KOPT-K1 (cell line): ENCODE results near the gene GATA5.

Experiments
- H3K27ac ChIP-seq: fragments of 200-600 bp; sonication (generic); 2 replicates; pipeline ENCODE4 v1.5.1; 2016; ENCODE audit warnings: antibody characterized with exemption, mild to moderate bottlenecking, low read depth, low read length; ENCODE audit not compliant: poor library complexity, severe bottlenecking
- H3K36me3 ChIP-seq: fragments of 200-600 bp; sonication (generic); 2 replicates; pipeline ENCODE4 v1.5.1; 2017; ENCODE audit warnings: antibody characterized with exemption, mild to moderate bottlenecking, low read length, moderate library complexity; ENCODE audit not compliant: insufficient read depth
- H3K9me3 ChIP-seq: fragments of 200-600 bp; sonication (generic); 2 replicates; pipeline ENCODE4 v1.5.1; 2017; ENCODE audit warnings: antibody characterized with exemption, low read length, mild to moderate bottlenecking; ENCODE audit not compliant: insufficient read depth, poor library complexity, severe bottlenecking

The GATA5 gene

GRCh38 chr20:62473717-62474603 lies 1.8 kb downstream of the GATA5 start:
- H3K9me3 ChIP-seq = no peaks in the 10 kb centered on the region
- H3K36me3 ChIP-seq = no peaks in the 10 kb centered on the region
- no peak overlapping the region for H3K27ac ChIP-seq

GRCh38 chr20:62472941-62473585 lies 2.7 kb downstream of the GATA5 start:
- no peaks in the 10 kb centered on the region for H3K9me3 ChIP-seq
- H3K27ac ChIP-seq = no peak overlapping the region
- H3K36me3 ChIP-seq = no peaks in the 10 kb centered on the region

- no peaks in the 10 kb centered on the region for H3K36me3 ChIP-seq
- H3K27ac ChIP-seq = no peak overlapping the region
Measured at GRCh38 chr20:62472138-62472940, 3.5 kb downstream of the GATA5 start.

GRCh38 chr20:62470459-62470858 lies 5.3 kb downstream of the GATA5 start:
- no peak overlapping the region for H3K27ac ChIP-seq
- no peaks in the 10 kb centered on the region for H3K36me3 ChIP-seq
- H3K9me3 ChIP-seq = no peaks in the 10 kb centered on the region

More at GRCh38 chr20:62472138-62472940, 3.5 kb downstream of the GATA5 start:
- no peaks in the 10 kb centered on the region for H3K9me3 ChIP-seq

GRCh38 chr20:62470001-62470400 lies 5.8 kb downstream of the GATA5 start:
- H3K36me3 ChIP-seq = no peaks in the 10 kb centered on the region
- H3K9me3 ChIP-seq = no peaks in the 10 kb centered on the region
- no peak overlapping the region for H3K27ac ChIP-seq

GRCh38 chr20:62469352-62469751 lies 6.4 kb downstream of the GATA5 start:
- Histone ChIP-seq H3K9me3 (no peaks in the 10 kb centered on the region), H3K36me3 (no peaks in the 10 kb centered on the region), H3K27ac (no peak overlapping the region)

- Histone ChIP-seq H3K36me3 (no peaks in the 10 kb centered on the region), H3K27ac (no peak overlapping the region), H3K9me3 (no peaks in the 10 kb centered on the region)
Measured at GRCh38 chr20:62466806-62467537, 8.8 kb downstream of the GATA5 start.

GRCh38 chr20:62466072-62466760 lies 9.6 kb downstream of the GATA5 start:
- Histone ChIP-seq H3K36me3 (no peaks in the 10 kb centered on the region), H3K9me3 (no peaks in the 10 kb centered on the region), H3K27ac (no peak overlapping the region)

GRCh38 chr20:62464990-62465389 lies 10.8 kb downstream of the GATA5 start:
- no peaks in the 10 kb centered on the region for H3K36me3 ChIP-seq
- no peaks in the 10 kb centered on the region for H3K9me3 ChIP-seq
- H3K27ac ChIP-seq = no peak overlapping the region

- H3K9me3 ChIP-seq = no peaks in the 10 kb centered on the region
- no peaks in the 10 kb centered on the region for H3K36me3 ChIP-seq
- H3K27ac ChIP-seq = no peak overlapping the region
Measured at GRCh38 chr20:62464425-62464770, 11.4 kb downstream of the GATA5 start.

- Histone ChIP-seq H3K9me3 (no peaks in the 10 kb centered on the region), H3K27ac (no peak overlapping the region), H3K36me3 (no peaks in the 10 kb centered on the region)
Measured at GRCh38 chr20:62463651-62464424, 12.0 kb downstream of the GATA5 start.

GRCh38 chr20:62462976-62463592 lies 12.7 kb downstream of the GATA5 start:
- Histone ChIP-seq H3K27ac (no peak overlapping the region), H3K36me3 (no peaks in the 10 kb centered on the region), H3K9me3 (no peaks in the 10 kb centered on the region)

GRCh38 chr20:62461834-62462233 lies 14.0 kb downstream of the GATA5 start:
- Histone ChIP-seq H3K36me3 (no peaks in the 10 kb centered on the region), H3K9me3 (no peaks in the 10 kb centered on the region), H3K27ac (no peak overlapping the region)
